Mucosa of rectum (tissue), 2 donors: ENCODE results near the gene ZBTB22.

ENCODE experiments used
- H3K27ac ChIP-seq, 2 donors: one replicate each; pipeline ENCODE4 v1.7.0; 2013; ENCODE audit warnings: inconsistent platforms in 2 of 2, low read depth in 2 of 2, low read length in 2 of 2
- H3K27me3 ChIP-seq, 2 donors: one replicate each; pipeline ENCODE4 v1.7.0; 2013; ENCODE audit warnings: low read length in 2 of 2; ENCODE audit not compliant: control insufficient read depth in 2 of 2, insufficient read depth in 2 of 2
- H3K36me3 ChIP-seq, 2 donors: one replicate each; pipeline ENCODE4 v1.7.0; 2013; ENCODE audit warnings: low read length in 2 of 2; ENCODE audit not compliant: control insufficient read depth in 2 of 2, insufficient read depth in 2 of 2
- H3K4me1 ChIP-seq, 2 donors: one replicate each; pipeline ENCODE4 v1.7.0; 2013; ENCODE audit warnings: low read length in 2 of 2, mild to moderate bottlenecking in 1 of 2; ENCODE audit not compliant: control insufficient read depth in 2 of 2, insufficient read depth in 2 of 2
- H3K4me3 ChIP-seq, 2 donors: one replicate each; pipeline ENCODE4 v1.7.0; 2013; ENCODE audit warnings: low read length in 2 of 2
- H3K9ac ChIP-seq, 2 donors: one replicate each; pipeline ENCODE4 v1.7.0; 2013; ENCODE audit warnings: low read length in 2 of 2, low read depth in 1 of 2, mild to moderate bottlenecking in 1 of 2
- H3K9me3 ChIP-seq, 2 donors: one replicate each; pipeline ENCODE4 v1.7.0; 2013; ENCODE audit warnings: low read length in 2 of 2; ENCODE audit not compliant: control insufficient read depth in 2 of 2
- donor health status: healthy.
- donor health status: Normal muscosa, but diverticular disease.

The ZBTB22 gene

GRCh38 chr6:33315793-33316602 lies 1.5 kb downstream of the ZBTB22 start:
- no peak overlapping the region for H3K27ac ChIP-seq
- no peaks in the 10 kb centered on the region for H3K27me3 ChIP-seq
- peaks cover 25 to 26% of the 10 kb centered on the region in 2 donors for H3K36me3 ChIP-seq
- H3K4me1 ChIP-seq: peaks cover 51 to 56% of the 10 kb centered on the region in 2 donors
- peak overlapping the region in 1 of 2 donors; percentile 100 for H3K4me3 ChIP-seq
- no peaks in the 10 kb centered on the region for H3K9me3 ChIP-seq
- no peak overlapping the region for H3K9ac ChIP-seq

DNA sequence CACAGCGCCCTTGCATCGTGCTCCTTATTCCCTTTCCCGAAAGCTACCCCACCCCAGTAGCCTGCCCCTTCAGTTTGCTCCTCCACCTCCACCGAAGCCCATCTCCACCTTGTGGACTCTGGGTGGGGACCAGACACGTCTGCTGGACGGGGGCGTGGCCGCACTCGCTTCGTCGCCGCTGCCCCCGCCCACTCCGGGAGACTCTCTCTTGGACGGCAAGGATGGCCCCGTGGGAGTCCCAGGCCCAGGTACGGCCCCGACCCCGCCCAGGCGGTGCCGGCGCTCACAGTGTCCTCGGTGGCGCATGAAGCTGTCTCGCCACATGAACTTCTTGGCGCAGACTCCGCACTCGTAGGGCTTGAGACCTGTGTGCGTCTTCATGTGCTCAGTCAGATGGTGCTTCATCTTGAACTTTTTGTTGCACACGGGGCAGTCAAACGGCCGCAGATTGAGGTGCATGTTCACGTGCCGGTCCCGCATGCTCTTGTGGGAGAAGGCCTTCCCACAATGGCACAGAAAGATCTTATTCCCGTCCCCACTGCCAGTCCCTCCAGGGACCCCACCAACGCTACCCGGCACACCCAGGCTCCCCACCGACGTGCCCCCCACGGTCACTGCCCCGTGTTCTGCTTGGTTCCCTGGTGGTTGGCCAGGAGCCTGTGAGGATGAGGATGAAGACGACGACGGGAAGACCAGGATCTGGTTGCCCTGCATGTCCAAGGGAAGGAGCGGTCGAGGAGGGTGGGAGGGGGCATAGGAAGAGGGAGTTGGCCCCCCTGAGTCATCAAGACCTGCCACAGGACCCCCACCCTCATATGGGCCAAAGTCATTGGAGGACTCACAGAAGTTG lies 2.4 kb downstream of the ZBTB22 start:
- Histone ChIP-seq H3K4me3 (peak overlapping the region; percentile 97 to 100), H3K27me3 (no peaks in the 10 kb centered on the region), H3K9ac (peak overlapping the region; percentile 99 to 100), H3K36me3 (peaks cover 16 to 18% of the 10 kb centered on the region in 2 donors), H3K9me3 (no peaks in the 10 kb centered on the region), H3K4me1 (peaks cover 45 to 49% of the 10 kb centered on the region in 2 donors), H3K27ac (peak overlapping the region; percentile 99)

DNA sequence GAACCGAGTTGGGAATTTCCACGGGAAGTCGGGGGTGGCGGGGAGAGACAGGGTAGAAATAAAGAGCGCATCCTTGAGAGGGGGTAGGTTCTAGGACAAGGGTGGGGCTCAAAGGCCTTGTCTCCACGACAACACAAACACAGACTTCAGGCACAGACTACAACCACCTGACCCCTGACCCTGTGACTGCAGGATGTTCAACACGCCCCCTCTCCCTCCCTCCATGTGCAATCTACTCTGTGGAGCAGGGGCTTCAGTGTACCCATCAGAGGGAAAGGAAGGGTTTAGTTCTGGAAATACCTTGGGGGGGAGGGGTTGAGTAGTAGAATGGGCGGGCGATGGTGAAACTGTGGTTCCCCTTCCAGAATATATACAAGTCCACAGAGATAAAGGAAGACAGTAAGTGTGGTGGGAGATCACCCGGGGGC lies 3.0 kb downstream of the ZBTB22 start:
- Histone ChIP-seq H3K9ac (peak overlapping the region; percentile 99 to 100), H3K36me3 (peaks cover 11 to 12% of the 10 kb centered on the region in 2 donors), H3K9me3 (no peaks in the 10 kb centered on the region), H3K4me1 (peaks cover 44 to 45% of the 10 kb centered on the region in 2 donors), H3K27ac (peak overlapping the region; percentile 99), H3K4me3 (peak overlapping the region; percentile 97 to 100), H3K27me3 (no peaks in the 10 kb centered on the region)

- Histone ChIP-seq H3K36me3 (peaks cover 5 to 6% of the 10 kb centered on the region in 2 donors), H3K9me3 (no peaks in the 10 kb centered on the region), H3K4me3 (peak within 1 kb of the TSS; percentile 97 to 100), H3K27ac (peak within 1 kb of the TSS; percentile 99), H3K27me3 (no peaks in the 10 kb centered on the region), H3K9ac (peak within 1 kb of the TSS; percentile 99 to 100), H3K4me1 (peaks cover 39 to 45% of the 10 kb centered on the region in 2 donors)
Observed at GRCh38 chr6:33313709-33314514, 3.6 kb downstream of the ZBTB22 start, which contains the start of gene TAPBP. Gene TAPBP (minus strand): TSS chr6:33314078. CDS start chr6:33314041, 37 bp downstream.

DNA sequence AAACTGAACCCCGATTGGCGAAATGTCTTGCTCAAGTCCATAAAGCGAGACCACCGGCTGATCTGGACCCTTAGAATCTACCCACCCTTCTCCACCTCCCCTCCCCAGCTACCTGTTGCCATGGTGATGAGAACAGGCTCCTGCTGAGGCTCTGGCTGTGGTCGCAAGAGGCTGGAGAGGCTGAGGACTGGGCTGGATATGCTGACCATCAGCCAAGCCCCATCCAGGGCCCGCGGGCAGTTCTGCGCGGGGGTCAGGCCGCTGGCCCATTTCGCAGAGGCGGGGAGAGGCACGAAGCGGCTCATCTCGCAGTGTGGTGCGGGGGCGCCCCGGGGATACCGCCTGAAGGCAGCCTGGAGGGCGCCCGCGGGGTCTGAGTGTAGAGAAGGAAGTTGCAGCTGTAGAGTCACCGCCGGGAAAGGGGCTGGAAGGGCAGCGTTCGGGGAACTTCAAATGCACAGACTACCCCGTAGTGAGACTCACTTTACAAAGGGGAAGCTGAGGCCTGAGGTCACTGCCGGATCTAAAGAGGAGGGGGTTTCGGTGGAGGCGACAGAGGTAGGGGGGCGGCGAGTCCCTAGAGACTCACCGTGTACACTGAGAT lies 4.3 kb downstream of the ZBTB22 start:
- Histone ChIP-seq H3K9me3 (no peaks in the 10 kb centered on the region), H3K27ac (peak overlapping the region; percentile 99), H3K36me3 (peaks cover 2 to 3% of the 10 kb centered on the region in 2 donors), H3K4me1 (peaks cover 32 to 38% of the 10 kb centered on the region in 2 donors), H3K9ac (peak overlapping the region; percentile 99 to 100), H3K4me3 (peak overlapping the region; percentile 97 to 100), H3K27me3 (no peaks in the 10 kb centered on the region)

DNA sequence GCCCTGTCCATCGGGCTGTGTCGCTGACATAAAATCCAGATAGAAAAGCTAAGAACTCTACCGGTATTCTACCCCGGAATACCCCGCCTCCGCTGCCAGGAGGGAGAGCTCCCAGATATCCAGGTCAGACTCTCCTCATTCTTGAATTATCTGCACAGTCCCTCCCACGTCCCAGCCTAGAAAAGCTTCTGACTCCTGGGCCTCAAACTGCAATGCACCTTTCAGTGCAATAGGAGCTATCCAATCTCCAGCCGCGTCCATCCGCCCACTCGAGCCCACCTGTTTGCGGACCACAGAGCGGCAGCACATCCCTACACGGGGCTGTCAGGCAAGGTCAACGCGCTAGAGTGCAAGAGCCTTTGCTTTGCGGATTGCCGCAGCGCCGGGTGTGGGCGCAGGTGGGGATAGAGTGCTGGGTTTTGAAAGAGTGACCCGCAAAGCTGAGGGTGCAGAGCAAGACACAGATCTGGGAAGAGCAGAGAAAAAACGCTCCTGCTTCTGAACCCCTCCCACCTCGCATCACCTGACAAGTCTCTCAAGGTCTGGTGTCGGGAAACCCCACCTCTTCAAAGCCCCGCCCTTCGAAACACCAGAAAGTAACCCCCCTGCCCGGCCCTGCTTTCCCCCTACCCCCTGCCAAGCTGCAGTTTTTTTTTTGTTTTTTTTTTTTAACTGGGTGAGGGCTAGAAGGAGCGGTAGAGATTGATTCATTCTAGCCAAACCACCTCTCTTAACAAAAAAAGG lies 5.0 kb downstream of the ZBTB22 start:
- Histone ChIP-seq H3K27ac (peak overlapping the region; percentile 99), H3K36me3 (peaks cover 2 to 4% of the 10 kb centered on the region in 2 donors), H3K4me1 (peaks cover 30 to 38% of the 10 kb centered on the region in 2 donors), H3K4me3 (peak overlapping the region; percentile 97 to 100), H3K9me3 (no peaks in the 10 kb centered on the region), H3K27me3 (no peaks in the 10 kb centered on the region), H3K9ac (peak overlapping the region; percentile 99 to 100)

- Histone ChIP-seq H3K9ac (no peak overlapping the region), H3K27ac (no peak overlapping the region)
Observed at GRCh38 chr6:33306356-33306755, 11.2 kb downstream of the ZBTB22 start.

DNA sequence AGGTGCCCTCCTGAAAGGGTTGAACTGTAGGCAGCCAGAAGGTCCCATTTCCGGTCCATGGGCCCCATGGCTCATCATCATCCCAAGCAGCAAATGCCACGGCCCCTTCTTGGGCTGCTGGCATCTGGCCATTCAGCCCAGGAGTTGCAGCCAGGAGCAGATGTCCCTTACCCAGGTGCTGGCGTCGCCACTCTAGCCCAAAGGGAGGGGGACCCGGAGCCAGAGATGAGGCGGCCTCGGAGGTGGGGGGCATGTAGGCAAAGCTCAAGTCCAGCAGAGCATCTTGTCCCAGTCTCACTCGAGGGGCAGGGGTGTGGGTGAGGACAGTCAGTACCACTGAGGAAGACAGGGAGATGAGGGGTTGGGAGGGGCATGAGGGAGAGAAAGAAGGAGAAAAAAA lies 12.5 kb downstream of the ZBTB22 start:
- Histone ChIP-seq H3K9me3 (no peaks in the 10 kb centered on the region), H3K4me3 (no peak overlapping the region), H3K9ac (no peak overlapping the region), H3K36me3 (peaks cover 36 to 37% of the 10 kb centered on the region in 2 donors), H3K27ac (no peak overlapping the region), H3K4me1 (peaks cover 2 to 5% of the 10 kb centered on the region in 2 donors), H3K27me3 (no peaks in the 10 kb centered on the region)

More at GRCh38 chr6:33306356-33306755, 11.2 kb downstream of the ZBTB22 start:
- Histone ChIP-seq H3K9me3 (no peaks in the 10 kb centered on the region), H3K4me1 (peaks cover 0 to 6% of the 10 kb centered on the region in 2 donors), H3K4me3 (no peak overlapping the region), H3K27me3 (no peaks in the 10 kb centered on the region), H3K36me3 (peaks cover 36 to 39% of the 10 kb centered on the region in 2 donors)

- Histone ChIP-seq H3K9me3 (no peaks in the 10 kb centered on the region), H3K27ac (no peak overlapping the region), H3K4me3 (no peak overlapping the region), H3K4me1 (peaks cover 6 to 8% of the 10 kb centered on the region in 2 donors), H3K9ac (no peak overlapping the region), H3K36me3 (peaks cover 36 to 37% of the 10 kb centered on the region in 2 donors), H3K27me3 (no peaks in the 10 kb centered on the region)
Observed at GRCh38 chr6:33304216-33304615, 13.3 kb downstream of the ZBTB22 start.
